Natural killer cell treated with Interleukin-12 subunit alpha and Interleukin-12 subunit beta and Interleukin-15 and Interleukin-18, amount 100 ng/mL, for 72 hours (primary cell): ENCODE results near the gene ESRP2. TPM values are rescaled to one million over a fixed set of nuclear protein-coding genes. Genes with fewer than 3 reads are reported as not detected.

Source experiments
- ATAC-seq, 2 donors: fragments of 150-1000 bp; cut with Tn5 transposase in 1 of 2; sonication (Bioruptor Pico), chemical (Tn5 transposase) in 1 of 2; 2 replicates each; pipeline ENCODE4 v1.10.0; 2021
- DNase-seq: peaks from one replicate; pipeline ENCODE4 v3.0.0; 2022; ENCODE audit warnings: low spot score
- H3K27ac Mint-ChIP-seq, 2 donors: 1 replicate in 1 of 2; 2 replicates in 1 of 2; pipeline ENCODE4 v1.8.0; 2022; ENCODE audit warnings: mixed read lengths in 2 of 2, mild to moderate bottlenecking in 1 of 2, moderate library complexity in 1 of 2
- H3K27me3 Mint-ChIP-seq, 2 donors: 1 replicate in 1 of 2; 2 replicates in 1 of 2; pipeline ENCODE4 v1.8.0; 2022; ENCODE audit warnings: mixed read lengths in 2 of 2
- H3K36me3 Mint-ChIP-seq: one replicate; pipeline ENCODE4 v1.8.0; 2022; ENCODE audit warnings: mixed read lengths
- H3K4me1 Mint-ChIP-seq, 2 donors: 1 replicate in 1 of 2; 2 replicates in 1 of 2; pipeline ENCODE4 v1.8.0; 2022; ENCODE audit warnings: low read depth in 2 of 2, mixed read lengths in 2 of 2, mild to moderate bottlenecking in 1 of 2
- H3K4me3 Mint-ChIP-seq: one replicate; pipeline ENCODE4 v1.8.0; 2022; ENCODE audit warnings: mixed read lengths
- H3K9me3 Mint-ChIP-seq: 2 replicates; pipeline ENCODE4 v1.8.0; 2022; ENCODE audit warnings: mixed read lengths
- total RNA-seq, 2 donors: library from RNA; stranded (reverse); gene quantifications; one replicate each; pipeline ENCODE4 v1.2.3, GENCODE V29; 2022

The ESRP2 gene
- total RNA-seq, 2 donors from 2014 or later: 0.12 TPM; not detected in 1

DNA sequence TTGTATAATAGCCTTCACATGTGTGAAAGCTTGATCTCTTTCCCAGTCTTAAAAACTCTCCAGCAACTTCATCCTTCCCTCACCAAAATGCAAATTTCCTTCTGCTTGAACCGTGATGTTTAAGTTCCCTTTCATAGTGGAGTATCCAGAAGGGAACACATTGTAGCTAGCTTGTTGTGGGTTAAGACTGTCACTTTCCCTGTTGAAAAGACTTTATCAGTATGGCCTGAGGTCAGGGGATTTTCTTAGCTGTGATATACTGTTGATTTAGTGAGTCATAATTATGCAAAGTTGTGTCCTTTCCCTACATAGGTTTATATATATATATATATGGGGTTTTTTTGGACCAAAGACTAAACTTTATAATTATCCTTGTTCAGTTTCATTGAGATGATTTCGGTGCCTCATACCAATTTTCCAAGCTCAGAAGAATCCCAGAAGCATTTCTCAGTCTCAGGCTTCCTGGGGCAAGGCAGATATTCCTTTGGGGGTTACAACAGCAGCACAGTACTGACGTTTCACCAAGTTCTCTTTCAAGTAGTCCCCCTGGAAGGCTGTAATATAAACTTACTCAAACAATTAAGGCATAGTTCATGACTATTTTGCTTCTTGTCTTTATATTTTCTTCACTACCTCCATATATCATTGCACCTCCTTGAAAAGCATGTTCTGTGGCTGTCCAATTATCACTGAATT lies 35.7 kb downstream of the ESRP2 start:
- no peaks in the 10 kb centered on the region for H3K27me3 Mint-ChIP-seq
- peak overlapping the region; percentile 17 to 20 for H3K27ac Mint-ChIP-seq
- peak; percentile 85 to 89 for ATAC-seq
- no peaks in the 10 kb centered on the region for H3K9me3 Mint-ChIP-seq
- H3K4me3 Mint-ChIP-seq: peak overlapping the region; percentile 2
- no peak for DNase-seq
- no peaks in the 10 kb centered on the region for H3K36me3 Mint-ChIP-seq
- H3K4me1 Mint-ChIP-seq: peaks cover 7 to 18% of the 10 kb centered on the region in 2 donors

DNA sequence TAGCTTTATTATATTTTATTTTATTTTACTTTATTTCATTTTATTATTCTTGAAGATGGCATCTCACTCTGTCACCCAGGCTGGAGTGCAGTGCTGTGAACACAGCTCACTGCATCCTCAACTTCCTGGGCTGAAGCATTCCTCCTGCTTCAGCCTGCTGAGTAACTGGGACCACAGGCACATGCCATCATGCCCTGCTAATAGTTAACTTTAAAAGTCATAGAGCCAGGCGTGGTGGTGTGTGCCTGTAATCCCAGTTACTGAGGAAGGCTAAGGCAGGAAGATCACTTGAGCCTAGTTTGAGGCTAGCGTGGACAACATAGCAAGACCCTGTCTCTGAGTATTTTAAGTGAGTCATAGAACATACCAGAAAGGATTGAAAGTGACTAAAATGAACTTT lies 38.7 kb downstream of the ESRP2 start:
- no peaks in the 10 kb centered on the region for H3K9me3 Mint-ChIP-seq
- H3K4me3 Mint-ChIP-seq: no peak overlapping the region
- no peaks in the 10 kb centered on the region for H3K36me3 Mint-ChIP-seq
- H3K27me3 Mint-ChIP-seq: no peaks in the 10 kb centered on the region
- no peak for ATAC-seq
- no peak overlapping the region for H3K27ac Mint-ChIP-seq
- peaks cover 13 to 28% of the 10 kb centered on the region in 2 donors for H3K4me1 Mint-ChIP-seq
- no peak for DNase-seq

DNA sequence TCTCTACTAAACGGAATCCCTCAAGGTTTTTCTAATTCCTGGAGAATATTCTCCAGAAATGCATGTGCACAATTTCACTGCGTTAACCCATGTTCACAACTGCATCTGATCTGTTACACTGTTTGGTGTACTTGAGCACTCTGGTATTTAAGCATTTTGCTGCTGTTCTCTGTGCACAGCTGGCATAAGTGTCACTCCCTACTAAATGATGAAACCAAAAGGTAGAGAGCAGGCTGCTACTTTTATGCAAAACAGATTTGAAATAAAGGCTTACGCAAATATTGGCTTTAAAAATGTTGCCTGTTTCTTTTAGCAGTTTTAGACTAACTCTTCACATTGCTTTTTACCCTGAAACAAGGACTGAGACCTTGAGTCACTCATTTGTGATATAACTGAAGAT lies 41.7 kb downstream of the ESRP2 start:
- no peak for DNase-seq
- H3K4me3 Mint-ChIP-seq: no peak overlapping the region
- H3K27me3 Mint-ChIP-seq: no peaks in the 10 kb centered on the region
- H3K27ac Mint-ChIP-seq: peak overlapping the region; percentile 49 to 61
- H3K9me3 Mint-ChIP-seq: no peaks in the 10 kb centered on the region
- ATAC-seq: no peak
- H3K36me3 Mint-ChIP-seq: peaks cover 13% of the 10 kb centered on the region
- peaks cover 13 to 25% of the 10 kb centered on the region in 2 donors for H3K4me1 Mint-ChIP-seq

DNA sequence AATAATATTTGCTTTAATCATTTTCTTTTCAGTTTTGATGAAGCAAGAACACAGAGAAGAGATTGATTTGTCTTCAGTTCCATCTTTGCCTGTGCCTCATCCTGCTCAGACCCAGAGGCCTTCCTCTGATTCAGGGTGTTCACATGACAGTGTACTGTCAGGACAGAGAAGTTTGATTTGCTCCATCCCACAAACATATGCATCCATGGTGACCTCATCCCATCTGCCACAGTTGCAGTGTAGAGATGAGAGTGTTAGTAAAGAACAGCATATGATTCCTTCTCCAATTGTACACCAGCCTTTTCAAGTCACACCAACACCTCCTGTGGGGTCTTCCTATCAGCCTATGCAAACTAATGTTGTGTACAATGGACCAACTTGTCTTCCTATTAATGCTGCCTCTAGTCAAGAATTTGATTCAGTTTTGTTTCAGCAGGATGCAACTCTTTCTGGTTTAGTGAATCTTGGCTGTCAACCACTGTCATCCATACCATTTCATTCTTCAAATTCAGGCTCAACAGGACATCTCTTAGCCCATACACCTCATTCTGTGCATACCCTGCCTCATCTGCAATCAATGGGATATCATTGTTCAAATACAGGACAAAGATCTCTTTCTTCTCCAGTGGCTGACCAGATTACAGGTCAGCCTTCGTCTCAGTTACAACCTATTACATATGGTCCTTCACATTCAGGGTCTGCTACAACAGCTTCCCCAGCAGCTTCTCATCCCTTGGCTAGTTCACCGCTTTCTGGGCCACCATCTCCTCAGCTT lies 45.0 kb downstream of the ESRP2 start:
- Mint-ChIP-seq H3K4me3 (no peak overlapping the region), H3K9me3 (no peaks in the 10 kb centered on the region), H3K36me3 (peaks cover 13% of the 10 kb centered on the region), H3K4me1 (peaks cover 13 to 24% of the 10 kb centered on the region in 2 donors), H3K27me3 (no peaks in the 10 kb centered on the region), H3K27ac (no peak overlapping the region)
- ATAC-seq (no peak), DNase-seq (no peak)

DNA sequence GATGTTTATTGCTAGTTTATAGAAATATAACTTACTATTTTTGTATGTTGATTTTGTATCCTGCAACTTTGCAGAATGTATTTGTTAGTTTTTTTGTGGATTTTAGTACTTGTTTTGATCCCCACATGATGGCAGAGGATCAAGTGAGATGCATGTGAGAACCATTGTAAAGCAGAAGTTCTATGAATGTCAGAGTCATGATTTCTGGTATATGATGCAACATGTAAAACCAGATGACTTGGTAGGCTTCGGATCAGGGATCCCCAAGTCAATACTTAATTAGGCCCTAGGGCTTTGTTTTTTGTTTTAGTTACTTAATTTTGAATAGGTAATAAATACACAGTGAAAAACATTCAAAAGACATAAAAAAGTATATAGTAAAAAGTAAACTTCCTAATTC lies 45.8 kb downstream of the ESRP2 start:
- peaks cover 13 to 24% of the 10 kb centered on the region in 2 donors for H3K4me1 Mint-ChIP-seq
- H3K27ac Mint-ChIP-seq: peak overlapping the region in 1 of 2 donors; percentile 16
- no peak overlapping the region for H3K4me3 Mint-ChIP-seq
- H3K27me3 Mint-ChIP-seq: no peaks in the 10 kb centered on the region
- no peaks in the 10 kb centered on the region for H3K9me3 Mint-ChIP-seq
- no peak for ATAC-seq
- H3K36me3 Mint-ChIP-seq: peaks cover 13% of the 10 kb centered on the region
- no peak for DNase-seq

DNA sequence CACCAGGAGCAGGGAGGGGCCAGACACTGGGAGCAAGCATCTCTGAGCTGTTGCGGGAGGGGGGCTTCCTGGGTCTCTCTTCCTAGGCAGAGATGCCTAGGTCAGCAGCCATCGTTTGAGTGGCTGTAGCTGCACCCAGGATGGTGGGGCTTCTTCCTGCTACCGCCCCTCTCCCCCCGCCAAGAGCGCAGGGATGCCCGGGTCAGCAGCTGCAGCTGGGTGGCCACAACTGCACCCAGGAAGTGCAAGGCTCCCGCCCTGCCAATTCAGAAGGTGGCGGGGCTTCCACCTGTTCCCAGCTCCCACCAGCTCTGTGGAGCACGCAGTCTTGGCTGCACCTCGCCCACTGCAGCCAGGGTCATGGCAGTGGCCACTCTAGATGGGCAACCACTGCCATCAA lies 47.8 kb downstream of the ESRP2 start:
- peak in 1 of 2 donors; percentile 45 for ATAC-seq
- peaks cover 25% of the 10 kb centered on the region for H3K36me3 Mint-ChIP-seq
- H3K4me3 Mint-ChIP-seq: no peak overlapping the region

DNA sequence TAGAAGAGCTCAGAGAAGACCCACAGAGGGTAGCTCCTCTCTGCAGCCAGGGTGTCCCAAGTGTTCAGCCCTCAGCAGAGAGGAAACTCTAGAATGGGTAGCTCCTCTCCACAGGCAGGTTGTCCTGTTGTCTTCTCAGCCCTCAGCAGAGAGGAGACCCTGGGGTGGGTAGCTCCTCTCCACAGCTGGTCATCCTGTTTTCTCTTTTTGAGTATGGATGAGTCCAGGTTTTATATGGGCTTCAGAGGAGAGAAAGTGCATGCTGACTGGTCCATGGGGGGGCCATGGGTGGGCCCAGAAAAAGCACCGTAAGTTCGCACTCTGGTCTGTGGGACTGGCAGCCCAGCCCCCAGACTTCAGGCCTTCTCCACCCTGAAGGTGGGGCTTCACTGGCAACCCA lies 48.4 kb downstream of the ESRP2 start:
- ATAC-seq: no peak
- Mint-ChIP-seq H3K36me3 (peaks cover 26% of the 10 kb centered on the region), H3K4me3 (no peak overlapping the region), H3K27me3 (no peaks in the 10 kb centered on the region), H3K4me1 (peaks cover 12 to 15% of the 10 kb centered on the region in 2 donors), H3K27ac (no peak overlapping the region), H3K9me3 (no peaks in the 10 kb centered on the region)
- DNase-seq: no peak

More for the DNA sequence above, 47.8 kb downstream of the ESRP2 start:
- DNase-seq: no peak
- no peak overlapping the region for H3K27ac Mint-ChIP-seq
- H3K27me3 Mint-ChIP-seq: no peaks in the 10 kb centered on the region
- no peaks in the 10 kb centered on the region for H3K9me3 Mint-ChIP-seq
- H3K4me1 Mint-ChIP-seq: peaks cover 12 to 18% of the 10 kb centered on the region in 2 donors

DNA sequence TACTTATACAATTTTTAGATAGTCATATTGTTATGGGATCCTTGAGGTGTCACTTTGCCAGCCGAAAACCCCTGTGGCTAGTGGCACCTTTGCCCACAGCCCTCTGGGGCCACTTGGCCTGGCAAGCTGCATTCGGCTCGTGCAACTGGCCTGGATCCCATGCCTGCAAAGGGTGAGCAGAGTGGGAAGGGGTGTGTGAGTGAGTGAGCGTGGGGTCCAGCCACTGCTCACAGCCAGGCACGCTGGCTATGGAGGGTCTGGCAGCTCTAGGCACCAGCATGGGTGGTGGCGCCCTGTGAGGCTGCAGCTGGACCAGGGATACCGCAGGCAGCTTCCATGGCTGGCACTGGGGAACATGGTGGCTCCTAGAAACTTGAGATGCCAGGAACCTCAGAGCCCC lies 49.0 kb downstream of the ESRP2 start:
- Mint-ChIP-seq H3K27ac (no peak overlapping the region), H3K9me3 (no peaks in the 10 kb centered on the region), H3K4me3 (no peak overlapping the region), H3K36me3 (peaks cover 29% of the 10 kb centered on the region), H3K4me1 (peaks cover 12 to 13% of the 10 kb centered on the region in 2 donors), H3K27me3 (no peaks in the 10 kb centered on the region)
- ATAC-seq: no peak
- DNase-seq: no peak

DNA sequence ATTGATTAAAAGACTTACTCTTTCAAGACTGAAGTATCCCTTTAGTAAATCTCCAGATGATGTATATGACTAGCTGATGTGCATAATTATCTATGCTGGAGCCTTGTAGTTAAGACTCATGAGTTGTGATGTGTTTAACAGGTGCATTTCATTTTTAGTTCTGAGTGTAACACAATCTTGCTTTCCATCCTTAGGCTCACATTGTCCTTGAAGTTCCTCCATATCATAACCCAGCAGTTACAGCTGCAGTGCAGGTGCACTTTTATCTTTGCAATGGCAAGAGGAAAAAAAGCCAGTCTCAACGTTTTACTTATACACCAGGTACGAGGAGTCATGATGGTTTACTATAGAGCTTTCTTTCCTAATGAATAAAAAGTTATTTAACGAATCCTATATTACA lies 52.9 kb downstream of the ESRP2 start:
- ATAC-seq: no peak
- H3K27me3 Mint-ChIP-seq: no peaks in the 10 kb centered on the region
- DNase-seq: no peak
- no peak overlapping the region for H3K4me3 Mint-ChIP-seq
- peak overlapping the region in 1 of 2 donors; percentile 60 for H3K27ac Mint-ChIP-seq
- H3K4me1 Mint-ChIP-seq: peaks cover 16 to 21% of the 10 kb centered on the region in 2 donors
- H3K36me3 Mint-ChIP-seq: peaks cover 29% of the 10 kb centered on the region
- H3K9me3 Mint-ChIP-seq: no peaks in the 10 kb centered on the region

DNA sequence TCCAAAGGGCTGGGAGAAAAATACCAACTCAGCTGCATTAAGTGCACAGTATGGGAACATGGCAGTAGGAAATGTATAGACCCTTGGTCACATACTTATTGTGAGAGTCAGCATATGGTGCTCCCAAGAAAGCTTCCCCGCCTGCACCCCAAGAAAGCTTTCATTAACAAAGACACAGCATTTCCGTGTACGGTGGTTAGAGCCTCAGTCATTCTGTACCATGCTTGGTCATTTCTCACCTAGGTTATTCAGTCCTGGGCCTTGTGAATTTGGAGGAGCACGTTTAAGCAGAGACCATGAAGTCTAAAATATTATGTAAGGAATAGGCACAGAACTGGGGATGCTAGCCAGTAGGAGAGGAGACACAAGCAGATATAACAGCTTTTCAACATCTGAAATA lies 56.1 kb downstream of the ESRP2 start:
- Mint-ChIP-seq H3K9me3 (no peaks in the 10 kb centered on the region), H3K4me3 (no peak overlapping the region), H3K4me1 (peaks cover 21 to 27% of the 10 kb centered on the region in 2 donors), H3K27me3 (no peaks in the 10 kb centered on the region), H3K27ac (peak overlapping the region in 1 of 2 donors; percentile 43), H3K36me3 (peaks cover 35% of the 10 kb centered on the region)
- DNase-seq (no peak), ATAC-seq (peak in 1 of 2 donors; percentile 82)

DNA sequence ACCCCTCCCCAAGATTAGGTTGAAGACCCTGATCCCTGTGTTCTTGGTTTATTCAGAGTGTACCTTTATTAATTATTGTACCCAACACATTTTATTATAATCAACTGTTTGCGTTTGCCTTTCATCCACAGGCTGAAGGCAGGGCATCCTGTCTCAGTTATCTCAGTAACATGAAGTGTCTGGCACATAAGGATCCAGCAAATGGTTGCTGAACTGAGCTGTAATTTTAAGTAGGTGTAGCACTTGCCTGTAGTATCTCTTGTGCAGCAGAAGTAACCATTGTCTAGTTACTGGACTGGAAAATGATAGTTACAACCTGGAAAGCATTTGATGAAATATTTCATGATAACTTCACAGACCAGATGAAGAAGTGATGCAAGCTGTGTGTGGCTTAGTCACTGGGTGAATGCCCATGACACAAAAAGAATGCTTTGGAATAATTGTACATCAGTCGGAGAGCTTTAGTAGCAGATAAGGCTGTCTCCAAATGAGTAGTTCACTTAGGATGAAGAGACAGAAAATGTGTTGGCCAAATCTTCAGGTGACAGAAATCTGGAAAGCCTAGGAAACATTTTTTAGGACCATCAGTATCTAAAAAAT lies 56.6 kb downstream of the ESRP2 start:
- Mint-ChIP-seq H3K27ac (peak overlapping the region; percentile 43 to 55), H3K36me3 (peaks cover 34% of the 10 kb centered on the region), H3K27me3 (no peaks in the 10 kb centered on the region), H3K9me3 (no peaks in the 10 kb centered on the region), H3K4me3 (no peak overlapping the region), H3K4me1 (peaks cover 21 to 26% of the 10 kb centered on the region in 2 donors)
- DNase-seq (no peak), ATAC-seq (no peak)
